ENCODE data around the gene CDH1.

The CDH1 gene

DNA sequence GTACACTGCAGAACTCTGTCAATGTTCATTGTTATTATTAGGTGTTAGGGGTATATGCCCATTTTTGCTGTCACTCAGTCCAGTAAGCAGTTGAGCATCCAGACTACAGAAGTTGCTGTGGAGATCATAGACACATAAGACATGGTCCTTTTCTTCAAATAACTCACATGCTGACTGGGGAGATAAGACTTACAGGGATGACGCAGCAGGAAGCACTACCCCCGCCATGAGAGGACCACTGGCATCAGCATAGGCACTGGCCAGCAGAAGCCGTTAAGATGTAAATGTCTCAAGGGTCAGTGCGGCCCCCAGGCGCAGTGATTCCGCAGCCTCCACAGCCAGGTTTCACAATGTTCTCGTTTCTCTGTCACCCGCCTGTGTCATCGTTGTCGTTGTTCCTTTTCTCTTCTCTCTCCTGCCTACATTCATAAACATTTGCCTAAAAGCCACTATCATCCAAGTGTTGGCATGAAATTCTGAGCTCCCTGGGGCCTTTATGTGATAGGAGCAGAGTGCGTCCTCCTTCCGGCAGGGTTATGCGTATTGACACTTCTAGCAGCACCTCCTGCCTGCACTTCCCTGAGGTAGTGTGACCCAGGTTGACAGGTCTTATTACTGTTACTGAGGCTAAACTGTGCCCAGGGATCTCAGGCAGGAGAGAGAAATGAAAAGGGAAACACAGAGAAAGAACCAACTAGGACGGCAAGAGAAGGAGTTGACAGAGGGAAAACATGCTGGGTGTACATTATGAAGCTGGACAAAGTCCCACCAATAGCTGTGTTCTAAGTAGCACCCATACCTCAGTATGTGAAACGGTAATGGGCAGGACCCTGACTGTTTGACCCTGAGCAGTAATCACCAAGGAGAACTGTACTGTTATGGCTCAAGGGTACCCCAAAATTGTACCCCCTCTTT, 124.1 kb downstream of the CDH1 start:
- no peak for DNase-seq

DNA sequence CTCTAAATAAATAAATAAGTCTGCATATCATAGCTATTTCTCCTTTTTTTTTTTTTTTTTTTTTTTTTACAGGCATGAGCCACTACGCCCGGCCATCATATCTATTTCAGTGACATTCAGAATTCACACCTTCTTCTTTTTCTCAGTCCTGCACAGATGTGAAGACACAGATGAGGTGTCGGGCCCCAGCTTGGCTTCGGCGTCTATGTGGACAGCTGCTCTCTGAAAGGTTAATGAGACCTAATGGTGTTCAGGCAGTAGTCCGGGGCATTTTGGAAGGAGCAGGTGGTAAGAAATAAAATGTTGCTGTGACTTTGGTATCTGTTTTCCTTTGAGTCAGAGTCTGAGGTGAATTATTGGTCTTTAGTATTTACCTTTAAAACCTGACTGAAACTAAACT, 129.8 kb downstream of the CDH1 start:
- no peak for DNase-seq

DNA sequence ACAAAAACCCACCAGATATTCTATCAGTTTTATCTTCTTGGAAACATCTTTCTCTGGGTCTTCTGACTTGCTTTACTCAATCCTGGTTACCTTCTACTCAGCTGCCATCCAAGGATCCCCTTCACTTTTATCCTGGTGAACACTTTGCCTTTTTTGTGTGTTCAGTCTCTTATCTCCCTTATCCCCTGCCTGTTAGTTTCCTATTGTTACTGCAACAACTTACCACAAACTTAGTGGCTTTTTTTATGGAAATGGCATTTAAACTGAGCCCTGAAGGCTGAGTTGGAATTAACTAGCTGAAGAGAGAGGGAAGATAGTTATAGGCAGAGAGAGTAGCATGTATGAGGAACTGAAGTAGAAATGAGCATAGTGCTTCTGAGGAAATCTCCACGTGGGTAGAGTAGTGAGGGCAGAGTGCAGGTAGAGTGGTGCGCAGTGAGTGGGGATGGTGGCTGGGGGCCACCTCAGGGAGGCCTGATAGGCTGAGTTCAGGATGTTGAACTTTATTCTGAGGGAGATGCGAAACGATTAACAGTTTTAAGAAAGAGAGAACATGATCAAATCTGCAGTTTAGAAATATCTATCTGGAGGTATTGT, 132.5 kb downstream of the CDH1 start:
- DNase-seq, result no peak

DNA sequence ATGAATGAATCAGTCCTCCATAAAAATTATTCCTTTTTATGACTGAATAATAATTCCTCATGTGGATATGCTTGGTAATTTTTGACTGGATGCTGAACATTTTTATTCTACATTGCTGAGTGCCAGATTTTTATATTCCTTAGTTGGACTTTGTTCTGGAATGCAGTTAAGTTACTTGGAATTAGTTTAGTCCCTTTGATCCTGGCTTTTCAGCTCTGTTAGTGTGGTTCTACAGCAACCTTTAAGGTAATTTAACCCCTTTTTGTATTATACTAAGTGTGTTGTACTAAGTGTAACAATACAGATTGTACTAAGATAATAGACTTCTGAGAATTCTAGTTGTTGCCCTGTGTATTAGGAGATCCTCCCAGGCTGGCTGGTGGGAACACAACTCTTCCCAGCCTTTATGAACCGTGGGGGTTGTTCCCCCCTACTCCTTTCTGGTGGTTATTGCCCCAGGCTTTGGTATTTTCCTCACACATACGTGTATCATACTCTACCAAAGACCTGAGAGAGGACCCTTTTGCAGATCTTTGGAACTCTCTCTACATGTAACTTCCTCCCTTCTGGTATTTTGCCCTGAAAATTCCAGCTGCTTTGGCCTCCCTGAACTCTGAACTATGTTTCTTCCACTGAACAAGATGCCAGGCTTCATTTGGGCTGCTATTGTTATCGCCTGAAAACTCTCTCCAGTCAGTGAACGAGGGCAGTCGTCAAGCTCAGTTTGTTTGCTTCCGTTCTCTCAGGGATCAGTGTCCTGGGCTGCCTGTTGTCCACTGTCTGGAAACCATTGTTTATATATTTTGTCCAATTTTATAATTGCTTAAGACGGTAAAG, 136.8 kb downstream of the CDH1 start:
- no peak for DNase-seq

DNA sequence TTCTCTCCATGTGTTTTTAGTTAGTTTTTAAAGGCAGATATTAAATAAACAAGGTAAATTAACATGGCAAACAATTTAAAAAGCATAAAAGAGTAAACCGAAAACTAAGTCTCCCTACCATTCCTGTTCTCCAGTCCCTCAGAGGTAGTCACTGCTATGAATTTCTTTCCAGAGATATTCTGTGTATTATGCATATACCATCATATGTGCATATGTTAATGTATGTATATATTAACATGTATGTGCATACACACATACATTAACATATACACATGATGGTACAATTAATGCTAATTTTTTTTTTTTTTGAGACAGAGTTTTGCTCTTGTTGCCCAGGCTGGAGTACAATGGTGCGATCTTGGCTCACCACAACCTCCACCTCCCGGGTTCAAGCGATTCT, 138.8 kb downstream of the CDH1 start:
- DNase-seq, result no peak

DNA sequence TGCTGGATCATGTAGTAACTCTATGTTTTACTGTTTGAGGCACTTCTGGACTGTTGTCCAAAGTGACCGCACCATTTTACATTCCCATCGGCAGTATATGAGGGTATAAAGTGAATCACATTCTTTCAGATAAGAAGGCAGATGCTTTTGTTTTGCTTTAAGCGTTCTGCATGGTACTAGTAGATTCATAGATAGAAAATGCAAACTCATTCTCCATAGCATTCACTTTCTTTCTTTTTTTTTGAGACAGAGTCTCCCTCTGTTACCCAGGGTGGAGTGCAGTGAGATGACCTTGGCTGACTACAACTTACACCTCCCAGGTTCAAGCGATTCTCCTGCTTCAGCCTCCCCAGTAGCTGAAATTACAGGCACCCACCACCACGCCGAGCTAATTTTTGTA, 146.6 kb downstream of the CDH1 start:
- no peak for DNase-seq

DNA sequence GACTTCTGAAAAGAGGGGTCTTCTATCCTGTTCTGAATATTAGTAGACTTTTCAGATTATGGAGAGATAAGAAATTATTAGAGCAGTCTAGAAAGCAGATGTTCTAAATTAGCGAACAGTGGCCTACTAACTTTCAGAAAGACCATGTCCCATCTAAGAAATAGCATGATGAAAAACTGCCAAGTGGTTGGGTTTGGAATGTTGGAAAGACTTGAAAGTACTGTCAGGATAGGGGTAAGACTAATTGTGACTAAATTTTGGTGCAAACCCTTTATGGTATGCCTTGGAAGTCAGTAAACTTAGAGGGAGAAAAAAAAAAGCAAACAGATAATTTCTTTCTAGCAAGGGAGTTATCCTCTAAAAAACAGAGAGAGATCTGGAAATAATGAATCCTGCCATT, 147.3 kb downstream of the CDH1 start:
- DNase-seq, result no peak

Data from T1000 (cell line).